Smooth muscle cell (in vitro differentiated cells): ENCODE results near the gene PRTG. TPM values are rescaled to one million over a fixed set of nuclear protein-coding genes. Genes with fewer than 3 reads are reported as not detected.
A peak's percentile ranks its signal among the peaks of the same experiment; 100 is the strongest.

ENCODE experiments used
- DNase-seq: peaks from one replicate; lab custom pipeline; 2025; ENCODE audit not compliant: unreplicated experiment; lab: John Stamatoyannopoulos, UW
- H2AFZ ChIP-seq: fragments of 200-600 bp; sonication (generic); 2 replicates; pipeline ENCODE4 v1.6.0; 2016; ENCODE audit warnings: antibody characterized with exemption, low read depth, mild to moderate bottlenecking
- H3F3A ChIP-seq: fragments of 200-600 bp; sonication (generic); 2 replicates; pipeline ENCODE4 v1.6.0; 2017; ENCODE audit warnings: antibody characterized with exemption, low read depth
- H3K27ac ChIP-seq: fragments of 200-600 bp; sonication (generic); 2 replicates; pipeline ENCODE4 v1.5.1; 2016; ENCODE audit warnings: low read depth, mild to moderate bottlenecking
- H3K27me3 ChIP-seq: fragments of 200-600 bp; sonication (generic); 2 replicates; pipeline ENCODE4 v1.6.1; 2016; ENCODE audit warnings: low read depth, mild to moderate bottlenecking
- H3K36me3 ChIP-seq: fragments of 200-600 bp; sonication (generic); 2 replicates; pipeline ENCODE4 v1.5.1; 2016; ENCODE audit warnings: low read depth
- H3K4me1 ChIP-seq: fragments of 200-600 bp; sonication (generic); 2 replicates; pipeline ENCODE4 v1.5.1; 2016; ENCODE audit warnings: low read depth
- H3K4me2 ChIP-seq: fragments of 200-600 bp; sonication (generic); 2 replicates; pipeline ENCODE4 v1.6.0; 2016; ENCODE audit warnings: mild to moderate bottlenecking
- H3K4me3 ChIP-seq: fragments of 200-600 bp; sonication (generic); 2 replicates; pipeline ENCODE4 v1.5.1; 2016; ENCODE audit warnings: mild to moderate bottlenecking
- H3K79me2 ChIP-seq: fragments of 200-600 bp; sonication (generic); 2 replicates; pipeline ENCODE4 v1.6.0; 2016; ENCODE audit warnings: low read depth, mild to moderate bottlenecking
- H3K9ac ChIP-seq: fragments of 200-600 bp; sonication (generic); 2 replicates; pipeline ENCODE4 v1.6.0; 2016; ENCODE audit warnings: low read depth
- H3K9me3 ChIP-seq: fragments of 200-600 bp; sonication (generic); replicated peaks from 2 replicates; pipeline ENCODE4 v1.5.1; 2016; ENCODE audit warnings: low read depth
- H4K20me1 ChIP-seq: fragments of 200-600 bp; sonication (generic); 2 replicates; pipeline ENCODE4 v1.6.0; 2016; ENCODE audit warnings: low read depth
- CTCF ChIP-seq: fragments of 200-600 bp; sonication (generic); IDR thresholded peaks from 2 replicates; pipeline ENCODE4 v1.5.1; 2017; ENCODE audit warnings: borderline replicate concordance, mild to moderate bottlenecking, antibody characterized with exemption; ENCODE audit not compliant: insufficient read depth, poor library complexity, severe bottlenecking
- WGBS: methylation state at CpG from one replicate; pipeline ENCODE4 v1.1.7; 2016; ENCODE audit warnings: low lambda C conversion rate; 5-methylcytosine and 5-hydroxymethylcytosine counted together
- polyA plus RNA-seq: library from polyadenylated mRNA; unstranded; fragments of >200 nt; fragmentation: Nextera tagmentation; extraction: Ambion mirVana; gene quantifications from 2 replicates; pipeline ENCODE4 v1.2.1, GENCODE V29; 2016
- total RNA-seq: library from RNA; depleted of rRNA; stranded (reverse); fragments of >200 nt; gene quantifications from 2 replicates; pipeline ENCODE4 v1.2.3, GENCODE V29; 2014

The PRTG gene
- total and polyA plus RNA-seq, 2 experiments from 2014 or later, result 2.4 to 17.2 TPM

- Histone ChIP-seq H3K9me3 (no peaks in the 10 kb centered on the region), H2AFZ (peak overlapping the region; percentile 87), H3K4me3 (peak overlapping the region; percentile 87), H3K79me2 (peaks cover 31% of the 10 kb centered on the region), H4K20me1 (peaks cover 37% of the 10 kb centered on the region), H3K9ac (peak overlapping the region; percentile 55), H3K4me2 (peak overlapping the region; percentile 94), H3K36me3 (no peaks in the 10 kb centered on the region), H3K27ac (no peak overlapping the region), H3K27me3 (no peaks in the 10 kb centered on the region), H3F3A (peaks cover 10% of the 10 kb centered on the region), H3K4me1 (peaks cover 5% of the 10 kb centered on the region)
- DNase-seq, result peak; percentile 52
- no peak for TF ChIP-seq CTCF
- WGBS, result 7% methylated on average over 40 of the region's 65 CpGs
These were observed 155.5 kb downstream of the PRTG start for GRCh38 chr15:55587321-55588069.

DNA sequence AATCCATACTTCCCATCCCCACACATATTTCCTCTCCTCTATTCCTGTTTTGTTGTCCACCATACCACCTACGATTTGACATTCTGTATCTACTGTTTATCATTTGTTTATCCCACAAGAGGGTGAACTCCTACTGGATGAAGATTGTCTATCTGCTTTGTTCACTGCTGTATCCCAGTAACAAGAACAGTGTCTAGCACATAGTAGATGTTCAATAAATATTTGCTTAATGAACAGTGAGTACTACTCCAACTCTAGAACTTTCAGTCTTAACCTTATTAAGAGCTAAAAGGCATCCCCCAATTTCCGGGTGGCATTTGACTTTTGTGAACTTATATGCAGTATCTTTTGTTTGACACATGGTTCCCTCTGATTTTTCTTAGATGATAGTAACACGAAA, 156.1 kb downstream of the PRTG start:
- H3K36me3 ChIP-seq, result no peaks in the 10 kb centered on the region
- no peak for TF ChIP-seq CTCF
- 60% methylated on average over 3 of the region's 3 CpGs for WGBS
- H3K27me3 ChIP-seq, result no peaks in the 10 kb centered on the region
- peak overlapping the region; percentile 94 for H3K4me2 ChIP-seq
- H3K4me1 ChIP-seq, result peaks cover 5% of the 10 kb centered on the region
- H3K9me3 ChIP-seq, result no peaks in the 10 kb centered on the region
- H3F3A ChIP-seq, result peaks cover 10% of the 10 kb centered on the region
- peaks cover 31% of the 10 kb centered on the region for H3K79me2 ChIP-seq
- H3K9ac ChIP-seq, result peak overlapping the region; percentile 55
- peaks cover 42% of the 10 kb centered on the region for H4K20me1 ChIP-seq
- peak overlapping the region; percentile 87 for H3K4me3 ChIP-seq
- DNase-seq, result no peak
- H2AFZ ChIP-seq, result no peak overlapping the region
- H3K27ac ChIP-seq, result no peak overlapping the region

DNA sequence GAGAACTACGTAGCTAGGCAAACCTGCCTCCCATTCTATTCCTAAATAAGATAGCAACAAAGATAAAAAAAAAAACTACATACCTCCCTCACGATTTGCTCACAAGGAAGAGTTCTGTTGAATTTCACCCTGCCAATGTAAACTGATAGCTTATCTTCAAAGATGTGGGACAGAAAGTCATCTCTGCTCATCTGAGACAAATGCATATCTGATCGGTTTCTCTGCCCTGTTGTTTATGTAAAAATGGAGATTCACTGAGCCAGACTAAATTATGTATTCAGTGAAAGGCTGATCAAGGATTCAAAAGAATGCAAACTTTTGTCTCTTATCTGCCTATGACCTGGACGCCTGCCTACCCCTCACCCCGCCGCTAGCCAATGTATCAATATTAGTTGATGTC, 166.0 kb downstream of the PRTG start:
- no peaks in the 10 kb centered on the region for H3K36me3 ChIP-seq
- H3F3A ChIP-seq, result no peaks in the 10 kb centered on the region
- H3K27ac ChIP-seq, result no peak overlapping the region
- no peaks in the 10 kb centered on the region for H3K9me3 ChIP-seq
- WGBS, result 69% methylated on average over 6 of the region's 6 CpGs
- DNase-seq, result no peak
- H2AFZ ChIP-seq, result no peak overlapping the region
- no peak overlapping the region for H3K9ac ChIP-seq
- peaks cover 20% of the 10 kb centered on the region for H3K79me2 ChIP-seq
- no peak overlapping the region for H3K4me2 ChIP-seq
- TF ChIP-seq CTCF, result no peak
- peaks cover 33% of the 10 kb centered on the region for H4K20me1 ChIP-seq
- H3K4me1 ChIP-seq, result no peaks in the 10 kb centered on the region
- H3K27me3 ChIP-seq, result no peaks in the 10 kb centered on the region
- no peak overlapping the region for H3K4me3 ChIP-seq

DNA sequence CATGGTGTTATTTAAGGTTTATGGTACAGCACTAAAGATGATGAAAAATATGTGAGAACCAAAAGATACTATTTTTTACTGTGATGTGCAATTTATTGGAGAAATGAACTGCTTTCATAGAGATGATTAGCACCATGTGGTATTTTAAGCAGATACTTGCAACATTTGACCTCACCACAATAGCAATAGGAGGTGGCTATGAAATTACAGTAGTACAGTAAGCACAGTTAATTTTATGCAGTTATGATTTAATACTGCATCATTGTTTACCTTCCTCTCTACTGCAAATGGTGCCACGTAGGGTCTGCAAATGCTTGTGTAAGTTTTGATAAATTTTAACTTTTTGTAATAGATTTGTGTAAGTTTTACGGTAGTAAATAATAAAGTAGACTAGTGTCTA, 168.9 kb downstream of the PRTG start:
- Histone ChIP-seq H3K4me1 (no peaks in the 10 kb centered on the region), H3K9ac (no peak overlapping the region), H3K4me3 (no peak overlapping the region), H3K9me3 (no peaks in the 10 kb centered on the region), H2AFZ (no peak overlapping the region), H3F3A (no peaks in the 10 kb centered on the region), H3K36me3 (no peaks in the 10 kb centered on the region), H3K79me2 (peaks cover 32% of the 10 kb centered on the region), H3K27me3 (no peaks in the 10 kb centered on the region), H4K20me1 (peaks cover 13% of the 10 kb centered on the region), H3K4me2 (no peak overlapping the region), H3K27ac (no peak overlapping the region)
- WGBS, result 96% methylated on average over 2 of the region's 2 CpGs
- no peak for TF ChIP-seq CTCF
- DNase-seq, result no peak
